ENCODE measurements around the gene GFRAL.

- no peak for TF ChIP-seq CTCF (conservative IDR thresholded peaks at IDR 0.05; ENCODE audit: low read depth, low read length)
- no peak for TF ChIP-seq POLR2A (IDR thresholded peaks at IDR 0.05; ENCODE audit: low read depth, low read length)
Observed at GRCh38 chr6:55450005-55450404, 122.7 kb downstream of the GFRAL start.
